Ramos (cell line): ENCODE data around the gene ROBO1.
"Not testable (repeated sequence)": the region's sequence is repeated elsewhere in the genome, so short reads cannot be mapped to it uniquely, and the experiment has no call there.

ENCODE experiments used
- in situ Hi-C: fragments of 300-500 bp; cut with MboI; formaldehyde crosslinking; loops from one replicate; pipeline ENCODE4 v1.14.3; 2022; ENCODE audit warnings: low sequenced_read_pairs; ENCODE audit not compliant: unreplicated experiment

Gene ROBO1

GRCh38 chr3:79339846-79340245, 428.0 kb downstream of the ROBO1 start:
- in situ Hi-C loops, result no loop called here

- in situ Hi-C loops, result no loop called here
These were observed 430.0 kb downstream of the ROBO1 start for GRCh38 chr3:79337798-79338197.

GRCh38 chr3:79329154-79329553, 438.6 kb downstream of the ROBO1 start:
- in situ Hi-C loops, result no loop called here

GRCh38 chr3:79326642-79327041, 441.2 kb downstream of the ROBO1 start:
- in situ Hi-C loops, result no loop called here

GRCh38 chr3:79325833-79326383, 441.9 kb downstream of the ROBO1 start:
- in situ Hi-C loops, result not testable (repeated sequence)

- in situ Hi-C loops, result no loop called here
These were observed 450.0 kb downstream of the ROBO1 start for GRCh38 chr3:79317551-79318518.

GRCh38 chr3:79314962-79315361, 452.8 kb downstream of the ROBO1 start:
- in situ Hi-C loops, result no loop called here

GRCh38 chr3:79314544-79314943, 453.3 kb downstream of the ROBO1 start:
- in situ Hi-C loops, result no loop called here

- in situ Hi-C loops, result no loop called here
These were observed 457.8 kb downstream of the ROBO1 start for GRCh38 chr3:79310016-79310415.

GRCh38 chr3:79306934-79307570, 460.7 kb downstream of the ROBO1 start:
- in situ Hi-C loops, result no loop called here

GRCh38 chr3:79299949-79300635, 467.7 kb downstream of the ROBO1 start:
- in situ Hi-C loops, result not testable (repeated sequence)

GRCh38 chr3:79297245-79297960, 470.4 kb downstream of the ROBO1 start:
- in situ Hi-C loops, result no loop called here

- in situ Hi-C loops, result no loop called here
These were observed 480.9 kb downstream of the ROBO1 start for GRCh38 chr3:79286882-79287281.

- in situ Hi-C loops, result no loop called here
These were observed 481.9 kb downstream of the ROBO1 start for GRCh38 chr3:79285871-79286270.

- in situ Hi-C loops, result no loop called here
These were observed 482.4 kb downstream of the ROBO1 start for GRCh38 chr3:79285380-79285779.

GRCh38 chr3:79284781-79285180, 483.0 kb downstream of the ROBO1 start:
- in situ Hi-C loops, result no loop called here

GRCh38 chr3:79278681-79279080, 489.1 kb downstream of the ROBO1 start:
- in situ Hi-C loops, result no loop called here

GRCh38 chr3:79268422-79268821, 499.4 kb downstream of the ROBO1 start:
- in situ Hi-C loops, result no loop called here

- in situ Hi-C loops, result no loop called here
These were observed 502.9 kb downstream of the ROBO1 start for GRCh38 chr3:79264892-79265291.

- in situ Hi-C loops, result no loop called here
These were observed 504.4 kb downstream of the ROBO1 start for GRCh38 chr3:79263423-79263822.
